Mammary epithelial cell (primary cell): ENCODE measurements around the gene RPAP3.

Experiments used
- CTCF ChIP-seq, 2 donors: IDR thresholded peaks in 1 of 2; conservative IDR thresholded peaks in 1 of 2; 2 replicates each; pipeline ENCODE4 v1.5.1; 2011 to 2012; ENCODE audit warnings: inconsistent platforms in 2 of 2, low read length in 2 of 2, mild to moderate bottlenecking in 2 of 2, control low read depth in 1 of 2, low read depth in 1 of 2; ENCODE audit not compliant: insufficient read depth in 1 of 2; ENCODE audit errors: extremely low read depth in 1 of 2
- EZH2 ChIP-seq: IDR thresholded peaks from 2 replicates; pipeline ENCODE4 v1.6.1; 2012; ENCODE audit warnings: low read length, inconsistent platforms, borderline replicate concordance

- no peak for TF ChIP-seq CTCF (conservative IDR thresholded peaks at IDR 0.05 in 1 of 2, IDR thresholded peaks at IDR 0.05 in 1 of 2; ENCODE audit: extremely low read depth in 1 of 2, insufficient read depth in 1 of 2, low read depth in 1 of 2, low read length in 2 of 2)
- no peak for TF ChIP-seq EZH2
Measured at GRCh38 chr12:47752121-47752520, 46.3 kb upstream of the RPAP3 start.
